HepG2 (cell line): ENCODE results near the gene ARHGAP26. TPM values are rescaled to one million over a fixed set of nuclear protein-coding genes. Genes with fewer than 3 reads are reported as not detected.
A peak's percentile ranks its signal among the peaks of the same experiment; 100 is the strongest.

Source experiments
- ATAC-seq: fragments of 200-7000 bp; cut with Tn5 transposase; 3 replicates; pipeline ENCODE4 v1.9.1; 2020; ENCODE audit warnings: mild to moderate bottlenecking, moderate library complexity
- BruUV-seq: library from RNA; stranded (reverse); fragments of 400-500 nt; replicated peaks from 2 replicates; lab custom pipeline; 2021; lab: Mats Ljungman, UMichigan
- CTCF ChIA-PET: fragments of 300-600 bp; formaldehyde crosslinking; extraction: SDS; loops from one replicate; lab custom pipeline; 2021; ENCODE audit warnings: low total read pairs, inconsistent platforms, low intra/inter-chr PET ratio; lab: Yijun Ruan, JAX
- POLR2A ChIA-PET: fragments of 350-600 bp; sonication (Branson Sonifier 250); formaldehyde crosslinking; loops from one replicate; lab custom pipeline; 2020; ENCODE audit warnings: antibody characterized with exemption, inconsistent platforms; lab: Yijun Ruan, JAX
- DNase-seq: peaks from one replicate; pipeline ENCODE4 v3.0.0-alpha.2; 2015; ENCODE audit warnings: low spot score
- FAIRE-seq: peaks from 3 replicates; lab custom pipeline; 2011; peaks lifted over from hg19 to GRCh38; lab: Jason Lieb, UNC
- H2AFZ ChIP-seq: one replicate; pipeline ENCODE4 v1.6.1; 2011; ENCODE audit warnings: low read length, inconsistent platforms
- H3K27ac ChIP-seq: fragments of 300-600 bp; 3 replicates; pipeline ENCODE4 v1.8.0; 2011; ENCODE audit warnings: mixed run types, mild to moderate bottlenecking, mixed read lengths, low read length, inconsistent platforms; ENCODE audit not compliant: insufficient read depth; ENCODE audit errors: extremely low read length
- H3K27me3 ChIP-seq, 2 experiments: fragments of 200-600 bp in 1 of 2; 2 replicates in 1 of 2; 3 replicates in 1 of 2; pipeline versions ENCODE4 v1.6.0 to v1.8.0; 2011; ENCODE audit warnings: low read length in 2 of 2, mild to moderate bottlenecking in 2 of 2, moderate library complexity in 2 of 2, inconsistent platforms in 1 of 2; ENCODE audit not compliant: insufficient read depth in 2 of 2, control insufficient read depth in 1 of 2
- H3K36me3 ChIP-seq, 2 experiments: fragments of 200-600 bp in 1 of 2; replicated peaks in 1 of 2; 2 replicates in 1 of 2; 3 replicates in 1 of 2; pipeline versions ENCODE4 v1.5.1 to v1.8.0; 2011; ENCODE audit warnings: low read length in 2 of 2, inconsistent platforms in 1 of 2; ENCODE audit not compliant: insufficient read depth in 2 of 2, control insufficient read depth in 1 of 2
- H3K4me1 ChIP-seq: 2 replicates; pipeline ENCODE4 v1.5.1; 2012; ENCODE audit warnings: low read length, inconsistent platforms; ENCODE audit not compliant: insufficient read depth
- H3K4me2 ChIP-seq: 2 replicates; pipeline ENCODE4 v1.6.0; 2011; ENCODE audit warnings: low read depth, low read length, inconsistent platforms
- H3K4me3 ChIP-seq, 3 experiments: fragments of 200-600 bp in 1 of 3; sonication (generic), shearing (Covaris generic) in 1 of 3; replicated peaks in 1 of 3; 2 replicates each; pipeline ENCODE4 v1.5.1; 2011 to 2016; ENCODE audit warnings: low read length in 3 of 3, inconsistent platforms in 2 of 3, low read depth in 2 of 3, mild to moderate bottlenecking in 2 of 3, control low read depth in 1 of 3, mixed read lengths in 1 of 3; ENCODE audit not compliant: insufficient read depth in 1 of 3
- H3K79me2 ChIP-seq: one replicate; pipeline ENCODE4 v1.6.1; 2011; ENCODE audit warnings: low read length, inconsistent platforms; ENCODE audit not compliant: insufficient read depth
- H3K9ac ChIP-seq: 2 replicates; pipeline ENCODE4 v1.6.0; 2011; ENCODE audit warnings: mild to moderate bottlenecking, low read depth, low read length, inconsistent platforms; ENCODE audit not compliant: insufficient read depth
- H3K9me3 ChIP-seq: 2 replicates; pipeline ENCODE4 v1.5.1; 2012; ENCODE audit warnings: mild to moderate bottlenecking, low read length
- H4K20me1 ChIP-seq: 2 replicates; pipeline ENCODE4 v1.6.0; 2011; ENCODE audit warnings: inconsistent platforms, mild to moderate bottlenecking, low read length, moderate library complexity; ENCODE audit not compliant: insufficient read depth
- CEBPG ChIP-seq: IDR thresholded peaks from 2 replicates; pipeline ENCODE4 v1.6.1; 2016
- HNF1A ChIP-seq, 2 experiments: sonication (generic) in 1 of 2; formaldehyde crosslinking in 1 of 2; IDR thresholded peaks; 2 replicates each; pipeline versions ENCODE4 v1.4.0 to v1.6.1; 2016 to 2020; ENCODE audit warnings: borderline replicate concordance in 1 of 2, low read depth in 1 of 2, mild to moderate bottlenecking in 1 of 2, missing genetic modification reagents in 1 of 2
- MIXL1 ChIP-seq: IDR thresholded peaks from 2 replicates; pipeline ENCODE4 v1.6.1; 2016
- NCOA2 ChIP-seq: sonication (generic); formaldehyde crosslinking; IDR thresholded peaks from 2 replicates; pipeline ENCODE4 v1.8.0; 2022; ENCODE audit warnings: inconsistent platforms
- NFATC3 ChIP-seq: sonication (generic); formaldehyde crosslinking; IDR thresholded peaks from 2 replicates; pipeline ENCODE4 v1.5.1; 2020; ENCODE audit warnings: mild to moderate bottlenecking, missing genetic modification reagents
- RARA ChIP-seq: IDR thresholded peaks from 2 replicates; pipeline ENCODE4 v1.6.1; 2016; ENCODE audit warnings: missing genetic modification reagents, missing compliant biosample characterization
- SOX6 ChIP-seq, 2 experiments: fragments of 450-650 bp in 1 of 2; sonication (generic) in 1 of 2; formaldehyde crosslinking in 1 of 2; IDR thresholded peaks; 2 replicates each; pipeline versions ENCODE4 v1.4.0 to v1.6.1; 2017 to 2020; ENCODE audit warnings: antibody characterized with exemption in 1 of 2, mild to moderate bottlenecking in 1 of 2, missing genetic modification reagents in 1 of 2
- ZBTB10 ChIP-seq: sonication (generic); formaldehyde crosslinking; IDR thresholded peaks from 2 replicates; pipeline ENCODE4 v1.4.0; 2020; ENCODE audit warnings: missing genetic modification reagents, borderline replicate concordance
- ZNF101 ChIP-seq: sonication (generic); formaldehyde crosslinking; IDR thresholded peaks from 2 replicates; pipeline ENCODE4 v1.4.0; 2020; ENCODE audit warnings: mild to moderate bottlenecking, low read depth, missing genetic modification reagents, borderline replicate concordance
- ZNF18 ChIP-seq: sonication (generic); formaldehyde crosslinking; IDR thresholded peaks from 2 replicates; pipeline ENCODE4 v1.8.0; 2022; ENCODE audit warnings: mild to moderate bottlenecking, missing genetic modification reagents; ENCODE audit not compliant: insufficient replicate concordance
- ZNF205 ChIP-seq: IDR thresholded peaks from 2 replicates; pipeline ENCODE4 v1.6.1; 2018; ENCODE audit warnings: missing biosample characterization, missing genetic modification reagents
- ZNF367 ChIP-seq: sonication (generic); formaldehyde crosslinking; IDR thresholded peaks from 2 replicates; pipeline ENCODE4 v1.4.0; 2020; ENCODE audit warnings: missing genetic modification reagents, borderline replicate concordance
- ZNF761 ChIP-seq: sonication (generic); formaldehyde crosslinking; conservative IDR thresholded peaks from 2 replicates; pipeline ENCODE4 v1.4.0; 2020; ENCODE audit warnings: mild to moderate bottlenecking, missing genetic modification reagents
- ZSCAN31 ChIP-seq: sonication (generic); formaldehyde crosslinking; IDR thresholded peaks from 2 replicates; pipeline ENCODE4 v1.5.0; 2020; ENCODE audit warnings: low read depth, mild to moderate bottlenecking, missing genetic modification reagents
- WGBS: methylation state at CpG from one replicate; pipeline ENCODE4 v1.1.6; 2017; ENCODE audit warnings: low lambda C conversion rate; 5-methylcytosine and 5-hydroxymethylcytosine counted together
- in situ Hi-C: cut with HindIII; loops from 2 replicates; pipeline ENCODE4 v1.10.0; 2017; ENCODE audit warnings: low pct_unique_long_range_greater_than_20kb; ENCODE audit not compliant: extremely low pct_ligation_motif_present
- intact Hi-C: fragments of 100-400 bp; cut with micrococcal nuclease; formaldehyde crosslinking; loops from one replicate; pipeline ENCODE4 v1.10.0; 2022; ENCODE audit not compliant: unreplicated experiment
- polyA plus RNA-seq, 8 experiments: library from polyadenylated mRNA; depleted of rRNA in 3 of 8; stranded (reverse) in 7 of 8; unstranded in 1 of 8; fragments of >200 nt; fragmentation: Illumina TruSeq in 4 of 8; extraction: Trizol in 4 of 8; gene quantifications; 2 replicates each; pipeline versions ENCODE4 v1.2.1 to v1.2.3, GENCODE V29; 2011 to 2016; ENCODE audit warnings: low read depth in 4 of 8, missing spikeins in 1 of 8, mixed read lengths in 1 of 8; ENCODE audit not compliant: insufficient read depth in 1 of 8
- total RNA-seq, 5 experiments: library from RNA; depleted of rRNA; stranded (reverse); fragments of >200 nt; fragmentation: Illumina TruSeq; extraction: Trizol; gene quantifications; 2 replicates each; pipeline ENCODE4 v1.2.3, GENCODE V29; 2016; ENCODE audit warnings: low read depth in 1 of 5

Gene ARHGAP26
- total and polyA plus RNA-seq, 2 of the 13 experiments (the other 11 are each of a cell fraction or from before 2014, with no cell fraction given), result 9.6 to 18.2 TPM

GRCh38 chr5:143234162-143234842, 464.1 kb downstream of the ARHGAP26 start:
- H3K4me2 ChIP-seq, result peak overlapping the region; percentile 73
- in situ Hi-C loops, result no loop called here
- CTCF ChIA-PET, result no interaction called here
- H3K4me3 ChIP-seq, result peak overlapping the region in 2 of 3 experiments; percentile 35 to 47; a peak in 2 of 6 replicates
- intact Hi-C loops, result no loop called here
- 14% methylated on average over 9 of the region's 9 CpGs for WGBS
- no peaks in the 10 kb centered on the region for H3K9me3 ChIP-seq
- DNase-seq (peak; percentile 72), FAIRE-seq (peak; percentile 88), ATAC-seq (peak; percentile 88)
- H3K9ac ChIP-seq, result peak overlapping the region; percentile 26; the same call in 1 of the 2 replicates
- no peaks in the 10 kb centered on the region for H3K79me2 ChIP-seq
- H2AFZ ChIP-seq, result no peak overlapping the region
- BruUV-seq, result no TSS peak
- POLR2A ChIA-PET, result interaction anchor here (0.6 to 1.1 kb wide), 2 partner anchors 10 to 56 kb away, joined by 4 read pairs; no protein-coding TSS in a partner anchor
- H4K20me1 ChIP-seq, result no peaks in the 10 kb centered on the region
- no peaks in the 10 kb centered on the region for H3K27me3 ChIP-seq
- peaks cover 55% of the 10 kb centered on the region for H3K4me1 ChIP-seq
- H3K27ac ChIP-seq, result peak overlapping the region; percentile 39
- H3K36me3 ChIP-seq, result no peaks in the 10 kb centered on the region
- no peak for TF ChIP-seq ZNF367 (CRISPR knock-in tag)
- peak; percentile 90 for TF ChIP-seq MIXL1 (CRISPR knock-in tag)
- no peak for TF ChIP-seq ZBTB10
- TF ChIP-seq NCOA2, result peak; percentile 43; the same call in 1 of the 2 replicates
- no peak for TF ChIP-seq SOX6 (IDR thresholded peaks at IDR 0.05)
- peak; percentile 34; the same call in 1 of the 2 replicates for TF ChIP-seq SOX6 (CRISPR knock-in tag; IDR thresholded peaks at IDR 0.05)
- TF ChIP-seq CEBPG, result peak; percentile 86
- TF ChIP-seq ZNF761 (CRISPR knock-in tag), result peak; percentile 50; the same call in 1 of the 2 replicates
- TF ChIP-seq ZNF205 (CRISPR knock-in tag), result peak; percentile 71; the same call in 1 of the 2 replicates
- peak; percentile 63; the same call in 1 of the 2 replicates for TF ChIP-seq ZSCAN31 (CRISPR knock-in tag)
- TF ChIP-seq NFATC3, result 0 out of 2 replicates have a peak, but pooled peaks have one; percentile 26
- TF ChIP-seq ZNF101, result no peak
- peak; percentile 23 for TF ChIP-seq ZNF18
- peak; percentile 93 for TF ChIP-seq HNF1A (IDR thresholded peaks at IDR 0.05; ENCODE audit: low read depth)
- TF ChIP-seq HNF1A (CRISPR knock-in tag; IDR thresholded peaks at IDR 0.05; ENCODE audit: borderline replicate concordance), result peak; percentile 93
- peak; percentile 59 for TF ChIP-seq RARA
